ENCODE measurements around the gene ROBO1.

ROBO1 gene

GRCh38 chr3:78957456-78957855 lies 810.3 kb downstream of the ROBO1 start:
- TF ChIP-seq POLR2A (IDR thresholded peaks at IDR 0.05; ENCODE audit: low read length) (no peak), GATA1 (IDR thresholded peaks at IDR 0.05; ENCODE audit: low read depth, low read length) (no peak)
- no peak for DNase-seq

GRCh38 chr3:78951342-78951945 lies 816.4 kb downstream of the ROBO1 start:
- no peak for TF ChIP-seq GATA1 (IDR thresholded peaks at IDR 0.05; ENCODE audit: low read depth, low read length)
- no peak for TF ChIP-seq POLR2A (IDR thresholded peaks at IDR 0.05; ENCODE audit: low read length)
- DNase-seq, result no peak

- TF ChIP-seq GATA1 (IDR thresholded peaks at IDR 0.05; ENCODE audit: low read depth, low read length) (no peak), POLR2A (IDR thresholded peaks at IDR 0.05; ENCODE audit: low read length) (no peak)
- DNase-seq, result no peak
Observed at GRCh38 chr3:78941587-78941986, 826.2 kb downstream of the ROBO1 start.

GRCh38 chr3:78940626-78941025 lies 827.2 kb downstream of the ROBO1 start:
- DNase-seq, result no peak
- no peak for TF ChIP-seq POLR2A (IDR thresholded peaks at IDR 0.05; ENCODE audit: low read length)

GRCh38 chr3:78940128-78940527 lies 827.7 kb downstream of the ROBO1 start:
- no peak for TF ChIP-seq POLR2A (IDR thresholded peaks at IDR 0.05; ENCODE audit: low read length)
- no peak for TF ChIP-seq GATA1 (IDR thresholded peaks at IDR 0.05; ENCODE audit: low read depth, low read length)
- DNase-seq, result no peak

- DNase-seq, result no peak
Observed at GRCh38 chr3:78937475-78937874, 830.3 kb downstream of the ROBO1 start.

GRCh38 chr3:78927759-78928158 lies 840.0 kb downstream of the ROBO1 start:
- TF ChIP-seq POLR2A (IDR thresholded peaks at IDR 0.05; ENCODE audit: low read length) (no peak), GATA1 (IDR thresholded peaks at IDR 0.05; ENCODE audit: low read depth, low read length) (no peak)
- DNase-seq, result no peak

More at GRCh38 chr3:78937475-78937874, 830.3 kb downstream of the ROBO1 start:
- TF ChIP-seq GATA1 (IDR thresholded peaks at IDR 0.05; ENCODE audit: low read depth, low read length) (no peak), POLR2A (IDR thresholded peaks at IDR 0.05; ENCODE audit: low read length) (no peak)

- DNase-seq, result no peak
- no peak for TF ChIP-seq GATA1 (IDR thresholded peaks at IDR 0.05; ENCODE audit: low read depth, low read length)
- TF ChIP-seq POLR2A (IDR thresholded peaks at IDR 0.05; ENCODE audit: low read length), result no peak
Observed at GRCh38 chr3:78926523-78926922, 841.3 kb downstream of the ROBO1 start.

- DNase-seq, result no peak
- no peak for TF ChIP-seq GATA1 (IDR thresholded peaks at IDR 0.05; ENCODE audit: low read depth, low read length)
- TF ChIP-seq POLR2A (IDR thresholded peaks at IDR 0.05; ENCODE audit: low read length), result no peak
Observed at GRCh38 chr3:78924711-78925110, 843.1 kb downstream of the ROBO1 start.

GRCh38 chr3:78919021-78919755 lies 848.6 kb downstream of the ROBO1 start:
- no peak for TF ChIP-seq GATA1 (IDR thresholded peaks at IDR 0.05; ENCODE audit: low read depth, low read length)
- TF ChIP-seq POLR2A (IDR thresholded peaks at IDR 0.05; ENCODE audit: low read length), result no peak
- peak; percentile 6 to 39 for DNase-seq

- TF ChIP-seq GATA1 (IDR thresholded peaks at IDR 0.05; ENCODE audit: low read depth, low read length) (no peak), POLR2A (IDR thresholded peaks at IDR 0.05; ENCODE audit: low read length) (no peak)
- DNase-seq, result no peak
Observed at GRCh38 chr3:78918361-78919020, 849.3 kb downstream of the ROBO1 start.

GRCh38 chr3:78917536-78917935 lies 850.3 kb downstream of the ROBO1 start:
- TF ChIP-seq GATA1 (IDR thresholded peaks at IDR 0.05; ENCODE audit: low read depth, low read length), result no peak
- no peak for TF ChIP-seq POLR2A (IDR thresholded peaks at IDR 0.05; ENCODE audit: low read length)
- DNase-seq, result no peak

- no peak for DNase-seq
- TF ChIP-seq POLR2A (IDR thresholded peaks at IDR 0.05; ENCODE audit: low read length) (no peak), GATA1 (IDR thresholded peaks at IDR 0.05; ENCODE audit: low read depth, low read length) (no peak)
Observed at GRCh38 chr3:78913711-78914110, 854.1 kb downstream of the ROBO1 start.

- no peak for DNase-seq
- TF ChIP-seq GATA1 (IDR thresholded peaks at IDR 0.05; ENCODE audit: low read depth, low read length), result no peak
- TF ChIP-seq POLR2A (IDR thresholded peaks at IDR 0.05; ENCODE audit: low read length), result no peak
Observed at GRCh38 chr3:78912687-78913086, 855.1 kb downstream of the ROBO1 start.

- no peak for DNase-seq
- no peak for TF ChIP-seq POLR2A (IDR thresholded peaks at IDR 0.05; ENCODE audit: low read length)
- no peak for TF ChIP-seq GATA1 (IDR thresholded peaks at IDR 0.05; ENCODE audit: low read depth, low read length)
Observed at GRCh38 chr3:78912259-78912658, 855.5 kb downstream of the ROBO1 start.
